ENCODE measurements around the gene RSPO1. TPM values are rescaled to one million over a fixed set of nuclear protein-coding genes. Genes with fewer than 3 reads are reported as not detected.

Gene RSPO1
- total RNA-seq, 2 donors from 2014 or later: not detected

DNA sequence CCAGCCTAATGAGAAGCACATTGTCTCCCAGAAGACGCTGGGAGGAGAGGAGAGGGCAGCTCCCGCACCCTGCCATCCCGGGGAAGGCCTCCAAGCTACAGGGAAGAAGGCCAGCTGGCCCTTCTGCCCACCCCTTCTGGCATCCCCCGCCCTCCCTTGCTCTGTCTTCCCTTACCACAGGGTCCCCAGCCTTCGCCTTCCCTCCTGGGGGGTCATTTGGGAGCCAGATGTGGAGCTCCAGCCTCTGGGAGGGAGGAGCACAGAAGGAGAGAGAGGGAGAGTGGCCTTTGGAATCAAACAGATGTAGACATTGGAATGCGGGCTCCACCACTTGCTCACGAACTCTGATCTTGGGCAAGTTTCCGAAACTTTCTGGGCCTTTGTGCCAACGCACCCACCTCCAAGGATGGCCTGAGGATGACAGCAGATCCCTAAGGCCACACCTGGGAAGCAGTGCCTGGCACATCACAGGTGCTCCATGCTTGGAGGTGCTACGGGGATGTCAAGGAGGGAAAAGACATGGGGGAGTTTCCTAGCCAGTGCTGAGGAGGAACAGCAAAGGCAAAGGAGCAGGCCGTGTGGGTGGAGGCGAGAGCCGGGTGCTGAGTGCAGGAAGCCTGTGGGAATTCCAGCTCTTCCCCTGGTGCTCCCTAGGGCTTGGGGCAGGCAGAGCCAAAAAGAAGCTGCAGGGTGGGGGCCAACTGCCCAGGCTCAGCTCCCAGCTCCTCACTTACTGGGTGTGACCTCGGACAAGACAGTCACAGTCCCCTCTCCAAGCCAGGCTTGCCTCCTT, 23.1 kb upstream of the RSPO1 start:
- Mint-ChIP-seq H3K27me3 (ENCODE audit: insufficient read depth) (peaks cover 97% of the 10 kb centered on the region), H3K4me1 (peaks cover 10% of the 10 kb centered on the region), H3K9me3 (no peaks in the 10 kb centered on the region), H3K36me3 (ENCODE audit: low read depth) (no peaks in the 10 kb centered on the region), H3K27ac (no peak overlapping the region), H3K4me3 (no peak overlapping the region)
- Histone ChIP-seq H3K36me3 (ENCODE audit: control insufficient read depth, insufficient read depth, low read length) (no peaks in the 10 kb centered on the region), H3K9ac (ENCODE audit: extremely low read depth, low read length, poor library complexity, severe bottlenecking) (no peak overlapping the region), H3K27ac (ENCODE audit: low read depth, low read length) (no peak overlapping the region), H3K9me3 (ENCODE audit: control insufficient read depth, low read length) (no peaks in the 10 kb centered on the region), H3K4me3 (ENCODE audit: low read length) (no peak overlapping the region), H3K4me1 (ENCODE audit: control insufficient read depth, insufficient read depth, low read length) (no peaks in the 10 kb centered on the region), H3K27me3 (ENCODE audit: control insufficient read depth, insufficient read depth, low read length, poor library complexity, severe bottlenecking) (peaks cover 95% of the 10 kb centered on the region)
- TF ChIP-seq, protein P1, sequence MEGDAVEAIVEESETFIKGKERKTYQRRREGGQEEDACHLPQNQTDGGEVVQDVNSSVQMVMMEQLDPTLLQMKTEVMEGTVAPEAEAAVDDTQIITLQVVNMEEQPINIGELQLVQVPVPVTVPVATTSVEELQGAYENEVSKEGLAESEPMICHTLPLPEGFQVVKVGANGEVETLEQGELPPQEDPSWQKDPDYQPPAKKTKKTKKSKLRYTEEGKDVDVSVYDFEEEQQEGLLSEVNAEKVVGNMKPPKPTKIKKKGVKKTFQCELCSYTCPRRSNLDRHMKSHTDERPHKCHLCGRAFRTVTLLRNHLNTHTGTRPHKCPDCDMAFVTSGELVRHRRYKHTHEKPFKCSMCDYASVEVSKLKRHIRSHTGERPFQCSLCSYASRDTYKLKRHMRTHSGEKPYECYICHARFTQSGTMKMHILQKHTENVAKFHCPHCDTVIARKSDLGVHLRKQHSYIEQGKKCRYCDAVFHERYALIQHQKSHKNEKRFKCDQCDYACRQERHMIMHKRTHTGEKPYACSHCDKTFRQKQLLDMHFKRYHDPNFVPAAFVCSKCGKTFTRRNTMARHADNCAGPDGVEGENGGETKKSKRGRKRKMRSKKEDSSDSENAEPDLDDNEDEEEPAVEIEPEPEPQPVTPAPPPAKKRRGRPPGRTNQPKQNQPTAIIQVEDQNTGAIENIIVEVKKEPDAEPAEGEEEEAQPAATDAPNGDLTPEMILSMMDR (conservative IDR thresholded peaks at IDR 0.05): no peak
- WGBS, 2 experiments (ENCODE audit: insufficient coverage in 1 of 2, insufficient read length in 1 of 2): 86 to 94% methylated on average over 9 to 14 of the region's 14 CpGs
- DNase-seq: no peak

DNA sequence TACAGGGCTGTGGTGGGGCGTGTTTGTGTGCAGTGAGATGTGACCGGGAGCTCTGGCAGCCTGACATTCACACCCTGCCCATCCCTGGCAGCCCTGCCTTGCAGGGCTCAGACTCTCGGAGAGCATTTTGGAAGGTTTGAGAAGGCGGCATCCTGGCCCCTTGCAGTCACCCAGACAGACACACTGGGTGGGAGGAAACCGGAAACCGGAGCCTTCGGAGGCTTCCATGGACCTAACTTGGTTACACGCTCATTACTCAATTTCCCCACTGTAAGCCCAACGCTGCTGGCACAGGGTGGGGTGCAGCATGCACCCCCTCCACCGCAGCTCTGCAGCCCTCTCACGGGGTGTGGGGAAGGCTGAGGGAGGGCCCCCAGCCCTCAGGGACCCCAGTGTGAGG, 22.2 kb upstream of the RSPO1 start:
- no peak overlapping the region for H3K4me3 Mint-ChIP-seq
- peaks cover 96% of the 10 kb centered on the region for H3K27me3 Mint-ChIP-seq (ENCODE audit: insufficient read depth)
- H3K36me3 Mint-ChIP-seq (ENCODE audit: low read depth): no peaks in the 10 kb centered on the region
- peaks cover 10% of the 10 kb centered on the region for H3K4me1 Mint-ChIP-seq
- no peaks in the 10 kb centered on the region for H3K9me3 Mint-ChIP-seq
- Histone ChIP-seq H3K27ac (ENCODE audit: low read depth, low read length) (no peak overlapping the region), H3K27me3 (ENCODE audit: control insufficient read depth, insufficient read depth, low read length, poor library complexity, severe bottlenecking) (peaks cover 95% of the 10 kb centered on the region), H3K4me1 (ENCODE audit: control insufficient read depth, insufficient read depth, low read length) (no peaks in the 10 kb centered on the region), H3K9ac (ENCODE audit: extremely low read depth, low read length, poor library complexity, severe bottlenecking) (no peak overlapping the region), H3K36me3 (ENCODE audit: control insufficient read depth, insufficient read depth, low read length) (no peaks in the 10 kb centered on the region), H3K4me3 (ENCODE audit: low read length) (no peak overlapping the region), H3K9me3 (ENCODE audit: control insufficient read depth, low read length) (no peaks in the 10 kb centered on the region)
- TF ChIP-seq, protein P1 (conservative IDR thresholded peaks at IDR 0.05): no peak
- 90 to 93% methylated on average over 7 to 11 of the region's 11 CpGs for WGBS, 2 experiments (ENCODE audit: insufficient coverage in 1 of 2, insufficient read length in 1 of 2)
- no peak overlapping the region for H3K27ac Mint-ChIP-seq
- DNase-seq: no peak

DNA sequence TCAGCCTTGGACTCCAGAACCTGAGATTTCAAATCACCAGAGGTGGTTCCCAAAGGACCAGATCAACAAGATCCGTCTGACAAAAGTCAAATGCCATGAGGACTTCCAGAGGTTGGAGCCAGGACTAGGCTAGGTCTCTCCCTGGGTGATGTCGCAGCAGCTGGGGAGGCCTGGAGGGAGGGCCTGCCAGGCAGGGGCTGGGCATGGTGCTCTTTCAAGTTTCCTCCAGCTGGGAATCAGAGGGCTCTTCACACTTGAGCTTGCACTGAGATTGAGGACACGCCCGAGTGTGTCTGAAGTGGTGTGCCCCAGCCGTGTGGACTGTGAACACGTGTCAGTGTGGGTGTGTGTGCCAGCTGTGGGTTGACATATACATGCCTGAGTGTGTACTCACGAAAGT, 21.3 kb upstream of the RSPO1 start:
- H3K4me1 ChIP-seq (ENCODE audit: control insufficient read depth, insufficient read depth, low read length): no peaks in the 10 kb centered on the region
- H3K27me3 ChIP-seq (ENCODE audit: control insufficient read depth, insufficient read depth, low read length, poor library complexity, severe bottlenecking): peaks cover 95% of the 10 kb centered on the region
- H3K36me3 Mint-ChIP-seq (ENCODE audit: low read depth): no peaks in the 10 kb centered on the region
- no peaks in the 10 kb centered on the region for H3K36me3 ChIP-seq (ENCODE audit: control insufficient read depth, insufficient read depth, low read length)
- 81 to 82% methylated on average over 7 of the region's 7 CpGs for WGBS, 2 experiments (ENCODE audit: insufficient coverage in 1 of 2, insufficient read length in 1 of 2)
- TF ChIP-seq, protein P1 (conservative IDR thresholded peaks at IDR 0.05): no peak
- no peak overlapping the region for H3K27ac ChIP-seq (ENCODE audit: low read depth, low read length)
- no peak overlapping the region for H3K4me3 ChIP-seq (ENCODE audit: low read length)
- no peak for DNase-seq
- H3K9me3 Mint-ChIP-seq: no peaks in the 10 kb centered on the region
- H3K27ac Mint-ChIP-seq: no peak overlapping the region
- no peak overlapping the region for H3K4me3 Mint-ChIP-seq
- no peaks in the 10 kb centered on the region for H3K9me3 ChIP-seq (ENCODE audit: control insufficient read depth, low read length)
- H3K4me1 Mint-ChIP-seq: peaks cover 10% of the 10 kb centered on the region
- peaks cover 96% of the 10 kb centered on the region for H3K27me3 Mint-ChIP-seq (ENCODE audit: insufficient read depth)
- no peak overlapping the region for H3K9ac ChIP-seq (ENCODE audit: extremely low read depth, low read length, poor library complexity, severe bottlenecking)

Measured in endodermal cell (in vitro differentiated cells).